ENCODE measurements around the gene MS4A12.

DNA sequence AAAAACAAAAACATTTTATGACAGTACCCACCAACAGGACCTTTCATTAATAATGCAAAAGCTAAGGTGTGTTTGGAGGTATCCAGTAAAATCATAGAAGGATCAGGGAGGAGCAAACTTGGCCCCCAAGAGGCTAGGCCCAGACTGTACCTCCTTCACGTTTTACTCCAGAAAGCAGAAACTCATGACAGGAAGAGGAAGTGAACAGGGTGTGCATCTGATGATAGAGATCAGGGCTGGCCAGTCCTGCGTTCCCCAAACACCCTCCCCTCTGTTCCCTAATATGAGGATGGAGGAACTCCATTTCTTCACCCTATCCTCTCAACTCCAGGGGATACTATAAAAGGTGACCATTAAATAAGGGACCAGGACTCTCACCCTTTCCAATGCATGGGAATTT lies 10.2 kb upstream of the MS4A12 start:
- TF ChIP-seq, protein P1, sequence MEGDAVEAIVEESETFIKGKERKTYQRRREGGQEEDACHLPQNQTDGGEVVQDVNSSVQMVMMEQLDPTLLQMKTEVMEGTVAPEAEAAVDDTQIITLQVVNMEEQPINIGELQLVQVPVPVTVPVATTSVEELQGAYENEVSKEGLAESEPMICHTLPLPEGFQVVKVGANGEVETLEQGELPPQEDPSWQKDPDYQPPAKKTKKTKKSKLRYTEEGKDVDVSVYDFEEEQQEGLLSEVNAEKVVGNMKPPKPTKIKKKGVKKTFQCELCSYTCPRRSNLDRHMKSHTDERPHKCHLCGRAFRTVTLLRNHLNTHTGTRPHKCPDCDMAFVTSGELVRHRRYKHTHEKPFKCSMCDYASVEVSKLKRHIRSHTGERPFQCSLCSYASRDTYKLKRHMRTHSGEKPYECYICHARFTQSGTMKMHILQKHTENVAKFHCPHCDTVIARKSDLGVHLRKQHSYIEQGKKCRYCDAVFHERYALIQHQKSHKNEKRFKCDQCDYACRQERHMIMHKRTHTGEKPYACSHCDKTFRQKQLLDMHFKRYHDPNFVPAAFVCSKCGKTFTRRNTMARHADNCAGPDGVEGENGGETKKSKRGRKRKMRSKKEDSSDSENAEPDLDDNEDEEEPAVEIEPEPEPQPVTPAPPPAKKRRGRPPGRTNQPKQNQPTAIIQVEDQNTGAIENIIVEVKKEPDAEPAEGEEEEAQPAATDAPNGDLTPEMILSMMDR (conservative IDR thresholded peaks at IDR 0.05; ENCODE audit: low read length) = no peak
- TF ChIP-seq EZH2phosphoT487 (IDR thresholded peaks at IDR 0.05; ENCODE audit: borderline replicate concordance) = no peak
